Dendritic cell treated with granulocyte-macrophage colony-stimulating factor and Interleukin-4, amounts not matched to agents 40 ng/mL and 50 ng/mL, for 4 days (primary cell): Measurements from ENCODE around the gene AMZ2.
"Not testable (repeated sequence)": the region's sequence is repeated elsewhere in the genome, so short reads cannot be mapped to it uniquely, and the experiment has no call there.

Source experiments
- H3K27ac Mint-ChIP-seq: one replicate; pipeline ENCODE4 v1.8.0; 2022; ENCODE audit warnings: mild to moderate bottlenecking, mixed read lengths
- H3K27me3 Mint-ChIP-seq: one replicate; pipeline ENCODE4 v1.8.0; 2022; ENCODE audit warnings: mild to moderate bottlenecking, mixed read lengths
- H3K36me3 Mint-ChIP-seq: one replicate; pipeline ENCODE4 v1.8.0; 2022; ENCODE audit warnings: low read depth, mixed read lengths
- H3K4me1 Mint-ChIP-seq: one replicate; pipeline ENCODE4 v1.8.0; 2022; ENCODE audit warnings: low read depth, mixed read lengths
- H3K4me3 Mint-ChIP-seq: one replicate; pipeline ENCODE4 v1.8.0; 2022; ENCODE audit warnings: mild to moderate bottlenecking, moderate library complexity, mixed read lengths
- H3K9me3 Mint-ChIP-seq: one replicate; pipeline ENCODE4 v1.8.0; 2022; ENCODE audit warnings: mixed read lengths
- intact Hi-C: fragments of 100-400 bp; cut with micrococcal nuclease; formaldehyde crosslinking; loops from one replicate; pipeline ENCODE4 v1.15.0; 2022

Gene AMZ2

DNA sequence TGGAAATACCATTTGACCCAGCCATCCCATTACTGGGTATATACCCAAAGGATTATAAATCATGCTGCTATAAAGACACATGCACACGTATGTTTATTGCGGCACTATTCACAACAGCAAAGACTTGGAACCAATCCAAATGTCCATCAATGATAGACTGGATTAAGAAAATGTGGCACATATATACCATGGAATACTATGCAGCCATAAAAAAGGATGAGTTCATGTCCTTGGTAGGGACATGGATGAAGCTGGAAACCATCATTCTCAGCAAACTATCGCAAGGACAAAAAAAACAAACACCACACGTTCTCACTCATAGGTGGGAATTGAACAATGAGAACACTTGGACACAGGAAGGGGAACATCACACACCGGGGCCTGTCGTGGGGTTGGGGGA is 34.1 kb downstream of the AMZ2 start:
- peaks cover 25% of the 10 kb centered on the region for H3K4me1 Mint-ChIP-seq
- intact Hi-C loops, H3K9me3 Mint-ChIP-seq, H3K27me3 Mint-ChIP-seq, H3K27ac Mint-ChIP-seq, H3K4me3 Mint-ChIP-seq: not testable (repeated sequence)
- peaks cover 89% of the 10 kb centered on the region for H3K36me3 Mint-ChIP-seq

DNA sequence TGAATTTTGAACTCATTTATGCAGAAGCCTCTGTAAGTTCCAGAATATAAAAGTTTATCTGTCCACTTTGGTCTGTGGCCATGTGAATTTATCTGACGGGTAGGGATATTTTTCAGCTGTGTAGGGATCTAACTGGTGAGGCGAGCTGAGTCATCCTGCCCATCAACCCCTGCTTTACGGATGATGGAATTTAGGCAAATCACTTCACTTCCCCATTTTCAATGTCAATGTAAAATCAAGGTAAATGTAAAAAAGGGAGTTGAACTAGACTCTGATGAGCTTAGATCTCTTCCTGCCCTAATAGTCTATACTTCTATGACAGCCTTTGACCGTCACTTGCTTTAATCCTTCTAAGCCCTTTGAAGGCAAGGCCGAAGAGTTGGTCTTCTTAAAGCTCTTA is 40.5 kb downstream of the AMZ2 start:
- Mint-ChIP-seq H3K27ac (peak overlapping the region; percentile 100), H3K9me3 (no peaks in the 10 kb centered on the region), H3K27me3 (no peaks in the 10 kb centered on the region), H3K4me1 (peaks cover 38% of the 10 kb centered on the region), H3K36me3 (peaks cover 54% of the 10 kb centered on the region), H3K4me3 (peak overlapping the region; percentile 98)
- intact Hi-C loops = loop anchor here (2.0 to 5.0 kb wide), 3 partner anchors 34 to 109 kb away; no protein-coding TSS in a partner anchor

DNA sequence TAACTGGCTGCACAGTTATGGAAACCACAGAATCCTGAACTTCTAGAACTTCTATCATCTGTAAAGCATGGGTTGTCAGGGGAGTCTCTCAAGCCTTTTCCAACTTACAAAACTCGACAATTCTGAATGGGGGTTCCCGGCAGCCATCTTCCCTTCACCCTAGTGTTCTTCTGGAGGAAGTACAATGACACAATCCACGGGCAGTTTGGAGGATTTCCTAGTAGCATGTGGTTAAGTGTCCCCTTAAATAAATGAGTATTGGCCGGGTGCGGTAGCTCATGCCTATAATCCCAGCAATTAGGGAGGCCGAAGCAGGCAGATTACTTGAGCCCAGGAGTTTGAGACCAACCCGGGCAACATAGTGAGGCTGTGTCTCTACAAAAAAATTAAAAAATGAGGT is 41.0 kb downstream of the AMZ2 start:
- Mint-ChIP-seq H3K4me1 (peaks cover 40% of the 10 kb centered on the region), H3K9me3 (no peaks in the 10 kb centered on the region), H3K36me3 (peaks cover 51% of the 10 kb centered on the region)

DNA sequence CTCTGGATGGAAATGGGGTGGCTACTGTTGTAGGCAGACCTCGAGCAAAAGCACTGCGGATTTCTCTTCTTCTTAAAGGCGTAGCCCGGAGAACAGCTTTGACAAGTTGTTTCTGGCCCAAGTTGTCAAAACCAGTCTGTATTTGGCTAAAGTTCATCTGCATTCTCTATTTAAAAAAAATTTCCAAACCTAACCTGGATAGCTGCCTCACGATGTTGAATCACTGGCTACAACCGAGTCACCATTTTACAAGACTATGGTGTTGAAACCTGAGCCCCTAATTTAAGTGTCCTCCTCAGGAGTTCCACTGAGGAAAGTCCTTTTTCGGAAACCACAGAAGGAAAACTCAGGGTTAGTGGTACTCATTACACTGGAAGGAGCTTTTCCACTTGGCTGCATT is 41.6 kb downstream of the AMZ2 start:
- Mint-ChIP-seq H3K27ac (peak overlapping the region; percentile 100), H3K4me3 (peak overlapping the region; percentile 98), H3K4me1 (peaks cover 45% of the 10 kb centered on the region), H3K9me3 (no peaks in the 10 kb centered on the region), H3K27me3 (no peaks in the 10 kb centered on the region), H3K36me3 (peaks cover 51% of the 10 kb centered on the region)
- intact Hi-C loops = loop anchor here (2.0 to 5.0 kb wide), 3 partner anchors 33 to 108 kb away; no protein-coding TSS in a partner anchor

More for the DNA sequence above, 41.0 kb downstream of the AMZ2 start:
- H3K4me3 Mint-ChIP-seq = peak overlapping the region; percentile 98
- peak overlapping the region; percentile 100 for H3K27ac Mint-ChIP-seq
- intact Hi-C loops = loop anchor here (2.0 to 5.0 kb wide), 3 partner anchors 33 to 108 kb away; no protein-coding TSS in a partner anchor
- H3K27me3 Mint-ChIP-seq = no peaks in the 10 kb centered on the region

DNA sequence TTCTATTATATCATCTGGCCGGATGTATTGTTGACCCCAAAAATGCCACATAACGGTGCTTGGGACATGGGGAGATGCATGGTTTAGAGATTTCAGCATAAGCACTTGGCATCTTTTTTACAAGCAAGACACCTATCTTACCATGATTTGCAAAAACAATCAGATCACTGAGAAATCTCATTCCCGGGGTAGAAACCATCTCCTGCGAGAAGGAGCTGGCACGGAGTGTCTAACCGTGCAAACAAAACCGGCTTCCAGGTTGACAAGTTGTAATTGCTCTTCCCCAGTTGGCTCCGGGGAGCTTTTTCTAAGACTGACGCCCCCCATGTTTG is 42.1 kb downstream of the AMZ2 start:
- intact Hi-C loops = loop anchor here (2.0 to 5.0 kb wide), 4 partner anchors 32 to 107 kb away; no protein-coding TSS in a partner anchor
- H3K4me1 Mint-ChIP-seq = peaks cover 49% of the 10 kb centered on the region
- H3K4me3 Mint-ChIP-seq = peak overlapping the region; percentile 98
- no peaks in the 10 kb centered on the region for H3K27me3 Mint-ChIP-seq
- peaks cover 48% of the 10 kb centered on the region for H3K36me3 Mint-ChIP-seq
- peak overlapping the region; percentile 100 for H3K27ac Mint-ChIP-seq
- H3K9me3 Mint-ChIP-seq = no peaks in the 10 kb centered on the region

DNA sequence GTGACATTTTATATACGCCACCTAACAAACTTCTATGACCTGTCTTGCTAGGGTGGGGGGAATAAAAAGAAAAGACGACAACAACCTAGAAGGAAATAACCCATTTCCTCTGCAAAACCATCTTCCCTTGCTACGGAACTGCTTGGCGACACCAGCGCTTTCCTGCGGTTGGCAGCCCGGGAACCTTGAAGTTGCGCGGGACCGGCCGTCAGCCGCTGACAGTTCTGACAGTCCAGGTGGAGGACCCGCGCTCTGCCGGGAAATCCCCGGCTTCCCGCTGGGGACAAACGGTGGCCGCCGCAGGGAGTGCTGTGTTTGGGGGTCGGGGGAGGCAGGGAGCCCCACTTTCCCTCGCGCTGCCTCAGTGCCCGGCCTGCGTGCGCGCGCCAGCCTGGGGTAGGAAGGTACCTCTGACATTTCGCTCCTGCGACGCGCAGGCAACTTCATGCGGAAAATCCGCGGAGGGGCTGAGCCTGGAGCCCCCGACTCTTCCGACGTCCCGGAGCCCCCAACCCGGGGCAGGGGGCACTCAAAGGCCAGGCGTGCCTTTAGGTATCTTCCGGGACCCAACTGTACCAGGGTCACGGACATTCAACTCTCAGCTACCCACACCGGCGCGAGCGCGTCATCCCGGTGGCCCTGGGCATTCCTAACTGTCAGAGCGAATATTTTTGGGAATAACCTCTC is 42.6 kb downstream of the AMZ2 start:
- H3K4me1 Mint-ChIP-seq = peaks cover 52% of the 10 kb centered on the region
- peak overlapping the region; percentile 100 for H3K27ac Mint-ChIP-seq
- no peaks in the 10 kb centered on the region for H3K9me3 Mint-ChIP-seq
- peak overlapping the region; percentile 98 for H3K4me3 Mint-ChIP-seq
- H3K27me3 Mint-ChIP-seq = no peaks in the 10 kb centered on the region
- H3K36me3 Mint-ChIP-seq = peaks cover 43% of the 10 kb centered on the region
- intact Hi-C loops = loop anchor here (5.0 kb wide), 1 partner anchor 57 kb away; no protein-coding TSS in a partner anchor

DNA sequence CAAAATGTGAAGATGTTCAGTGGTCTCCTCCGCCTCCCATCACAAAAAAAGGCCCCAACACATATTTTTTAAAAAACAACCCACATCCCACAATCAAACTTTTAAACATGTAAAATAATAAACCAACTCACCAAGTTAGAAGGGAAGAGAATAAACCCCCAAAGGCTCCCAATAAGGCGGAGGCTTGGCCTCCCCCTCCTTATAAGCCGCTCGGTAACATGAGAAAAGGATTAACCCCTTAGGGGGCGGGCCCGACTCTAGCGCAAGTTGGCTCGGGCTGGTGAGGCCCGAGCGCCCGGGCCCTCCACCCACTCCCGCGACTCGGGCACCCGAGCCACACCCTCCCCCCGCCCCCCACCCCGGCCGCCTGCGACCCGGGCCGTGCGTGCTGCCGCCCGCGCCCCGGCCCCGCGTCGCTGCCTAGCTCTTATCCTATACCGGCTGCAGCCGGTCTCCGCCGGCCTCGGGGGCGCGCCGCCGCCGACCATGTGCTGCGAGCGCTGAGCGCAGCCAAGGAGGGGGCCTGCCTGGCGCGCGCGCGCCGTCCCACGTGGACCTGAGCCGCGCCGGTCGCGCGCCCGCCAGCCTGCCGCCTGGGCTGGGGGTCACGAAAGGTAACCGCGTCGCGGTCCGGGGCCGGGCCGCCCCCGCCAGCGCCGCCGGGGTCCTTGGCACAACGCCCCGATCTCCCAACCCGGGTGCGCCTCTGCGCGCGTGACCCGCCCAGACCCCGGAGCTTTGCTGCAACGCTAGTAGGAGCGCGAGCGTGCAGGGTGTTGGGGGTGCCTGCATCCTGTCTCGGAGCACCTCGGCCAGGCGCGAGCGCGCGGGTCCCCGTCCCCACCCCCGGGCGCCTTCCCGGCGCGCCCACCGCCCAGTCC is 43.4 kb downstream of the AMZ2 start, which contains the start of the genes ARSG and SLC16A6:
TSS of gene ARSG (plus strand) at position 541 of the 881 bp plus-strand sequence. CDS start 15,999 bp downstream, outside the sequence.
TSS of gene SLC16A6 (minus strand) at position 173 of the 881 bp plus-strand sequence. CDS start 12,807 bp downstream, outside the sequence.
- H3K27ac Mint-ChIP-seq = peak within 1 kb of the TSS; percentile 100
- H3K36me3 Mint-ChIP-seq = peaks cover 35% of the 10 kb centered on the region
- intact Hi-C loops = loop anchor here (5.0 kb wide), 1 partner anchor 56 kb away; no protein-coding TSS in a partner anchor
- peaks cover 55% of the 10 kb centered on the region for H3K4me1 Mint-ChIP-seq
- no peaks in the 10 kb centered on the region for H3K9me3 Mint-ChIP-seq
- no peaks in the 10 kb centered on the region for H3K27me3 Mint-ChIP-seq
- H3K4me3 Mint-ChIP-seq = peak within 1 kb of the TSS; percentile 98

DNA sequence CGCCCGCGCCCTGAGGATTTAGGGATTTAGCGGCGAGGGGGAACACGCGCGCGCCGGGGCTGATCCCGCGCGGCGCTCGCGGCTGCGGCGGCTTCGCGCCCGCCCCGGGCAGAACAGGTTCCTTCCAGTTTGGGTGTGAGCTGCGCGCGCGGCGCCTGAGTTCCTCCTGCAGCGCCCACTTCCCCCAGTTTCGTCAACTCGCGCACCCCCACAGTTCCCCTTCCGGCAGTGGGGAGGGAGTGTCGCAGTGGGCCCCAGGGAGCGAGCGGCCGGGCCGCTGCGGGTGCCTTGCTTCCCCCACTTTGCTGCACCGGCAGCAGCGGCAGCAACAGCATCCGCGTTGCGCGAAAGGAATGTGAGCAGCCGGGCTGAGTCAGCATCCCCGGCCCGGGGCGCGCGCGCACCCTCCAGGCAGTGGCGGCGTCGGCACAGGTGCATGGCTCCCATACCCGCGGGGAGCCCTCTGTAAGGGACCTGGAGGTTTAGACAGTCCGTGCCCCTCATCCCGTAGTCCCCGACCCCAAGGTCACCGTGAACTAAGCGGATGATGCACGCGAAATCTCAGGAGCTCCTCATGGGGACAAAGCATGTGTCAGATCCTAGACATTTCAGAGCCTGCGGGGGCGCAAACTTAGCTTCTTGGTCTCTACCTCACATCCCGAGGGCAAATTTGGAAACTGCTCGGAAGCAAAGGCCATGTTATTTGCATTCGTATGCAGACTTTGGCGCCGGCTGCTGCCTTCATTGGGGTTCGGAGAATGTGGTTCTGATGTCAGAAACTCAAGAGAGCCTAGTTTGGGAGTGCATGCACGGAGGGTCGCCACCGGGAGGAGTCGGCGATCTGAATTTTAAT is 44.2 kb downstream of the AMZ2 start:
- Mint-ChIP-seq H3K27me3 (no peaks in the 10 kb centered on the region), H3K9me3 (no peaks in the 10 kb centered on the region), H3K4me1 (peaks cover 55% of the 10 kb centered on the region), H3K4me3 (peak overlapping the region; percentile 98), H3K27ac (peak overlapping the region; percentile 100), H3K36me3 (peaks cover 33% of the 10 kb centered on the region)
- intact Hi-C loops = loop anchor here (5.0 kb wide), 1 partner anchor 55 kb away; no protein-coding TSS in a partner anchor

DNA sequence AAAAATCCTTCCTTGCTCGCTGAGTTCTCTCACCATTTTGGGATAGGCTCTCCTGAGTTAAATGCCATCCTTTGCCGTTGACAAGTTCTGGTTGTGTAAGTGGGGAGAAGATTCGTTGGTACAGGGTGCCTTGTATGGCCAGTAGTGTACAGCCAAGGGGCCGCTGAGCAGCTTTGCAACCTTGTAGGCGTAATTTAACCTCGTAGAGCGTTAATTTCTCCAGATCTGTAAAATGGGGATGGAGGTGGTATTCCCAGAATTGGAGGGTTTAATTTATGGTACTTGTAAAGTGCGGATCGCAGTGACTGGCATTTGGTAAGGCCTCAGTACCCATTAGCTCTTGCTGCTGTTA is 44.8 kb downstream of the AMZ2 start:
- intact Hi-C loops = loop anchor here (5.0 kb wide), 1 partner anchor 55 kb away; no protein-coding TSS in a partner anchor
- Mint-ChIP-seq H3K4me1 (peaks cover 52% of the 10 kb centered on the region), H3K9me3 (no peaks in the 10 kb centered on the region), H3K27ac (peak overlapping the region; percentile 100), H3K4me3 (peak overlapping the region; percentile 98), H3K27me3 (no peaks in the 10 kb centered on the region), H3K36me3 (peaks cover 28% of the 10 kb centered on the region)

DNA sequence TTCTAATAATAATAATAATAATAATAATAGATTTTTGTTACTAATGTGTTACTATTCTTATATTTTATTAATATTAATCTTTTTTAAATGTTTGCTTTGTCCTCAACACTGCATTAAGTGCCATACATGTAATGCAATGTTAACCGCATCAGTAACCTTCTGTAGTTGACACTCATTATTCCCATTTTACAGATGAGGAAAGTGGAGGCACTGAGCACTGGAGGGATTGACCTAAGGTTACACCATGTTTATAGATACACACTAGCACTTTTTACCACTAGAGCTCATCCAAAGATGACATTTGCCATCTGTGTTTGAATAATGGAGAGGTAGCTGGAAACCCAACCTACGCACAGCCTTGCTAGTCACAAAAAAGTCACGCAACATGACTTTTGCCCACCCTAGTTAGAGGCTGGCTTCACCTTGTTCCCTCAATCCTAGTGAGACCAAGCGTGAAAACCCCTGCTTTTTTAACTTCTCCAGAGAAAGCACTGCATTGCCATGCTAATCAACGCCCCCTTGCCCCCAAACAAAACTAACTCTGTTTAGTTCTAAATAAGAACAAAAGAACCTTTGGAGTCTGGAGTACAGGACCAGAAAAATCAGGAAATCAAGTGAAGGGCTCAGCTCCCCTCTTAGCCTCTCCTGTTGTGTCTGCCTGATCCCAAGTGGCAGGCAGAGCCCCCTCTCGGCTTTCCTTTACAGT is 45.8 kb downstream of the AMZ2 start:
- H3K36me3 Mint-ChIP-seq = peaks cover 24% of the 10 kb centered on the region
- H3K27me3 Mint-ChIP-seq = no peaks in the 10 kb centered on the region
- intact Hi-C loops = loop anchor here (5.0 kb wide), 1 partner anchor 54 kb away; no protein-coding TSS in a partner anchor
- H3K4me3 Mint-ChIP-seq = no peak overlapping the region
- peak overlapping the region; percentile 56 for H3K27ac Mint-ChIP-seq
- peaks cover 46% of the 10 kb centered on the region for H3K4me1 Mint-ChIP-seq
- H3K9me3 Mint-ChIP-seq = no peaks in the 10 kb centered on the region

DNA sequence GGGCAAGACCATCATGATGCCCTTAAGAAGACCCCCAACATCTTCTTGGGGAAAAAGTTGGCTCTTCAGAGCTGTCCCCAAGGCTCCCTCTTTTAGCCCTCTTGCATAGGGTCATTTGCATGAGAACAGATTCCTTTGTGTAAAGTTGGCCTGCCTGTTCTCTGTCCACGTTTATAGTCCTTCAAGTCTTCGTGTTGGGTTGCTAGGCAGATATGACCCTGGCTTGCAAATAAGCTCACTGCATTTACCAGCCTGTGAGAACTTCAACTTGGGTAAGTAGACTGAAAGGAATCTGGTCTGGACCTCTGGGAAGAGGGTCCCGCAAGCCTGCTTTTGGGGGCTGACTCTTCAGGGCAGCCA is 46.3 kb downstream of the AMZ2 start:
- no peak overlapping the region for H3K4me3 Mint-ChIP-seq
- peak overlapping the region; percentile 56 for H3K27ac Mint-ChIP-seq
- no peaks in the 10 kb centered on the region for H3K9me3 Mint-ChIP-seq
- peaks cover 41% of the 10 kb centered on the region for H3K4me1 Mint-ChIP-seq
- no peaks in the 10 kb centered on the region for H3K27me3 Mint-ChIP-seq
- intact Hi-C loops = loop anchor here (5.0 kb wide), 1 partner anchor 53 kb away; no protein-coding TSS in a partner anchor
- H3K36me3 Mint-ChIP-seq = peaks cover 24% of the 10 kb centered on the region

DNA sequence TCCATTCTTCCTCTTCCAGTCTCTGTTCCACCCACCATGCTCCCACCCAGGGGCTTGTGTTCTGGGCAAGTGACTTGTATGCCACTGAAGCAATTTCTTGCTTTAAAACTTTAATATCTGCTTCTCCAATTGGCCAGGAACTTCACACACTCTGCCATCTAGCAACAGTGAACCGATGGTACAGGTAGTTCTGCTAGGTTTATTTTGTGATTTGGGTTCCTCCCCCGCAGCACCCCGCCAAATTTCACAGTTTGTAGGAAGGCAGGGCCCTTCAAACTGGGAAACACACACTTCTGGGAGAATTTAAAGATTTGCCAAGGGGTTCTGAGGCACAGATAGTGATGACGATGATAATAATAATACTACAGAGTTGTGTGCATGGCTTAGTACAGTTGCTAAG is 46.8 kb downstream of the AMZ2 start:
- H3K4me3 Mint-ChIP-seq = no peak overlapping the region
- peak overlapping the region; percentile 56 for H3K27ac Mint-ChIP-seq
- H3K4me1 Mint-ChIP-seq = peaks cover 41% of the 10 kb centered on the region
- intact Hi-C loops = loop anchor here (5.0 kb wide), 1 partner anchor 53 kb away; no protein-coding TSS in a partner anchor
- H3K36me3 Mint-ChIP-seq = peaks cover 24% of the 10 kb centered on the region
- no peaks in the 10 kb centered on the region for H3K27me3 Mint-ChIP-seq
- no peaks in the 10 kb centered on the region for H3K9me3 Mint-ChIP-seq
